Lower lobe of right lung (tissue), 2 donors: ENCODE data around the gene MKX. TPM values are rescaled to one million over a fixed set of nuclear protein-coding genes. Genes with fewer than 3 reads are reported as not detected.

Experiments used
- ATAC-seq, 2 donors: fragments of 200-7000 bp; cut with Tn5 transposase; one replicate each; pipeline ENCODE4 v1.9.1; 2020 to 2022; ENCODE audit warnings: mild to moderate bottlenecking in 2 of 2, moderate library complexity in 2 of 2
- DNase-seq: peaks from one replicate; pipeline ENCODE4 v3.0.0-alpha.2; 2020
- H3K27ac ChIP-seq: fragments of 200-600 bp; one replicate; pipeline ENCODE4 v1.8.0; 2022
- H3K27me3 ChIP-seq: fragments of 200-600 bp; one replicate; pipeline ENCODE4 v1.8.0; 2022; ENCODE audit warnings: low read depth
- H3K36me3 ChIP-seq: fragments of 200-600 bp; one replicate; pipeline ENCODE4 v1.8.0; 2022; ENCODE audit warnings: mild to moderate bottlenecking
- H3K4me1 ChIP-seq: fragments of 200-600 bp; one replicate; pipeline ENCODE4 v1.8.0; 2022
- H3K4me3 ChIP-seq: fragments of 200-600 bp; one replicate; pipeline ENCODE4 v1.8.0; 2022; ENCODE audit warnings: mild to moderate bottlenecking
- H3K9me3 ChIP-seq: fragments of 200-600 bp; one replicate; pipeline ENCODE4 v1.8.0; 2022
- CTCF ChIP-seq: fragments of 200-600 bp; IDR thresholded peaks from one replicate; pipeline ENCODE4 v1.8.0; 2022; ENCODE audit warnings: antibody characterized with exemption, mild to moderate bottlenecking
- intact Hi-C: fragments of 100-400 bp; cut with DNase I; formaldehyde crosslinking; loops from one replicate; pipeline ENCODE4 v1.11.0; 2022
- total RNA-seq: library from RNA; stranded (reverse); fragmentation: NEBNext Ultra II Directional; extraction: Animal tissue kit (Norgen Biotek cat#: 25700); gene quantifications from one replicate; pipeline ENCODE4 v1.2.1, GENCODE V29; 2021
- donor health status: DM: no; HTN: yes; CAD: no; lungs with severe emphysema.

The MKX gene
- total RNA-seq, 1 donor from 2014 or later = 1.6 TPM

- H3K9me3 ChIP-seq = no peaks in the 10 kb centered on the region
- intact Hi-C loops = no loop called here
- no peak for DNase-seq
- no peak for ATAC-seq
- no peak overlapping the region for H3K27ac ChIP-seq
- H3K36me3 ChIP-seq = no peaks in the 10 kb centered on the region
- H3K27me3 ChIP-seq = no peaks in the 10 kb centered on the region
- H3K4me3 ChIP-seq = no peak overlapping the region
- no peaks in the 10 kb centered on the region for H3K4me1 ChIP-seq
- TF ChIP-seq CTCF = no peak
These were observed 33.9 kb upstream of the MKX start for GRCh38 chr10:27779462-27780015.

- Histone ChIP-seq H3K4me3 (no peak overlapping the region), H3K9me3 (no peaks in the 10 kb centered on the region), H3K27ac (no peak overlapping the region), H3K36me3 (no peaks in the 10 kb centered on the region), H3K4me1 (no peaks in the 10 kb centered on the region), H3K27me3 (no peaks in the 10 kb centered on the region)
- no peak for TF ChIP-seq CTCF
- DNase-seq (no peak), ATAC-seq (no peak)
- intact Hi-C loops = no loop called here
These were observed 29.2 kb upstream of the MKX start for GRCh38 chr10:27774831-27775230.

DNA sequence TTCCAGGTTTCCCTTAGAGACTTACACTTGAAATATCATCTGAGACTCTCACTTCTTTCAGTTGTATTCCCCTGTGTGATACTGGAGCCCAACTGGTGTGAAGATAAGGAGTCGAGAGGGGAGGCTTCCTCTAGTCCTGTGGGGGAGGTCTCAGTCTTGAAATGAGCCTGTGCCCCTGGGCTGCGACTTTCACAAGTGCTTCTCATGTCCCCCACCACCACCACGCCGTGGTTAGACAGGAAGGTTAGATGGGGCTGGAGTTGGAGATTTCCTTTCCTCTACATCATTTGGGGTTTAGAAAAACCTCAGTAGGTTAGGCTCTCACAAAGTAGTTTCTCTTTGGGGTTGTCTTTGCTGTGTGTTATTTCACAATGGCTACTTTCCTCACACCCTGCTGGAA, 25.6 kb upstream of the MKX start:
- Histone ChIP-seq H3K9me3 (no peaks in the 10 kb centered on the region), H3K27ac (no peak overlapping the region), H3K36me3 (no peaks in the 10 kb centered on the region), H3K27me3 (no peaks in the 10 kb centered on the region), H3K4me1 (no peaks in the 10 kb centered on the region), H3K4me3 (no peak overlapping the region)
- no peak for DNase-seq
- ATAC-seq = no peak
- intact Hi-C loops = no loop called here
- TF ChIP-seq CTCF = no peak

GRCh38 chr10:27770181-27770580, 24.6 kb upstream of the MKX start:
- ATAC-seq (no peak), DNase-seq (no peak)
- no peak for TF ChIP-seq CTCF
- Histone ChIP-seq H3K4me3 (no peak overlapping the region), H3K36me3 (no peaks in the 10 kb centered on the region), H3K27me3 (no peaks in the 10 kb centered on the region), H3K27ac (no peak overlapping the region), H3K4me1 (no peaks in the 10 kb centered on the region), H3K9me3 (no peaks in the 10 kb centered on the region)
- intact Hi-C loops = no loop called here

GRCh38 chr10:27760867-27761266, 15.2 kb upstream of the MKX start:
- DNase-seq = no peak
- Histone ChIP-seq H3K9me3 (no peaks in the 10 kb centered on the region), H3K27ac (no peak overlapping the region), H3K4me1 (no peaks in the 10 kb centered on the region), H3K4me3 (no peak overlapping the region), H3K27me3 (no peaks in the 10 kb centered on the region), H3K36me3 (no peaks in the 10 kb centered on the region)
- intact Hi-C loops = no loop called here
- TF ChIP-seq CTCF = no peak
- ATAC-seq = no peak
